Measurements from ENCODE around the gene TRPC4.

The TRPC4 gene

GRCh38 chr13:37652596-37652995 lies 217.0 kb downstream of the TRPC4 start:
- no peaks in the 10 kb centered on the region for H3K36me3 ChIP-seq
- TF ChIP-seq, protein P1, sequence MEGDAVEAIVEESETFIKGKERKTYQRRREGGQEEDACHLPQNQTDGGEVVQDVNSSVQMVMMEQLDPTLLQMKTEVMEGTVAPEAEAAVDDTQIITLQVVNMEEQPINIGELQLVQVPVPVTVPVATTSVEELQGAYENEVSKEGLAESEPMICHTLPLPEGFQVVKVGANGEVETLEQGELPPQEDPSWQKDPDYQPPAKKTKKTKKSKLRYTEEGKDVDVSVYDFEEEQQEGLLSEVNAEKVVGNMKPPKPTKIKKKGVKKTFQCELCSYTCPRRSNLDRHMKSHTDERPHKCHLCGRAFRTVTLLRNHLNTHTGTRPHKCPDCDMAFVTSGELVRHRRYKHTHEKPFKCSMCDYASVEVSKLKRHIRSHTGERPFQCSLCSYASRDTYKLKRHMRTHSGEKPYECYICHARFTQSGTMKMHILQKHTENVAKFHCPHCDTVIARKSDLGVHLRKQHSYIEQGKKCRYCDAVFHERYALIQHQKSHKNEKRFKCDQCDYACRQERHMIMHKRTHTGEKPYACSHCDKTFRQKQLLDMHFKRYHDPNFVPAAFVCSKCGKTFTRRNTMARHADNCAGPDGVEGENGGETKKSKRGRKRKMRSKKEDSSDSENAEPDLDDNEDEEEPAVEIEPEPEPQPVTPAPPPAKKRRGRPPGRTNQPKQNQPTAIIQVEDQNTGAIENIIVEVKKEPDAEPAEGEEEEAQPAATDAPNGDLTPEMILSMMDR (IDR thresholded peaks at IDR 0.05), result no peak
- no peak overlapping the region for H3K4me3 ChIP-seq (ENCODE audit: low read depth in 1 of 2, low read length in 1 of 2)
- H3K27ac ChIP-seq, result no peak overlapping the region
- no peaks in the 10 kb centered on the region for H3K4me1 ChIP-seq (ENCODE audit: control insufficient read depth in 1 of 2, insufficient read depth in 1 of 2, low read depth in 1 of 2, low read length in 1 of 2)
- H3K9me3 ChIP-seq, result no peaks in the 10 kb centered on the region
- H3K27me3 ChIP-seq, result no peaks in the 10 kb centered on the region

DNA sequence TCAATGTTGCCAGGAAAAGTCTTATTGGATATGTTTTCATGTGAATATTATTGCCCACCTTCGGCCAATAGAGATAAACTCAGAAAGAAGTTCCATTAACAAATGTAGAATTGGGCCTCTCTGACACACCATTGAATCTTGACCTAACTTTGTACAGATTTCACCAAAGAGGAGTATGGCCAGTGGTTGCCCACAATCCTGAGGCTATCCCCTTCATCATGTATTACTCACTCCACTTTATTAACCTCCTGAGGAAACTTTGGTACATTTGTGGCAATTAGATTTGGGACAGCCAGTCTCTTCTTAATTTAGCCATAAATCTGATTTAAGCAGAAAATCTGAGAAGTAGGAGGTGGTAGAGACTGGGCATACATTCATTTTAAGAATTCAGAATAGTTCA lies 217.7 kb downstream of the TRPC4 start:
- H3K36me3 ChIP-seq, result no peaks in the 10 kb centered on the region
- TF ChIP-seq, protein P1 (IDR thresholded peaks at IDR 0.05), result no peak
- H3K4me3 ChIP-seq (ENCODE audit: low read depth in 1 of 2, low read length in 1 of 2), result no peak overlapping the region

GRCh38 chr13:37648609-37649008 lies 221.0 kb downstream of the TRPC4 start:
- H3K27ac ChIP-seq, result no peak overlapping the region
- H3K9me3 ChIP-seq, result no peaks in the 10 kb centered on the region
- no peaks in the 10 kb centered on the region for H3K36me3 ChIP-seq
- H3K4me1 ChIP-seq (ENCODE audit: control insufficient read depth in 1 of 2, insufficient read depth in 1 of 2, low read depth in 1 of 2, low read length in 1 of 2), result no peaks in the 10 kb centered on the region
- TF ChIP-seq, protein P1 (IDR thresholded peaks at IDR 0.05), result no peak
- H3K27me3 ChIP-seq, result no peaks in the 10 kb centered on the region
- H3K4me3 ChIP-seq (ENCODE audit: low read depth in 1 of 2, low read length in 1 of 2), result no peak overlapping the region

More for the DNA sequence above, 217.7 kb downstream of the TRPC4 start:
- no peaks in the 10 kb centered on the region for H3K4me1 ChIP-seq (ENCODE audit: control insufficient read depth in 1 of 2, insufficient read depth in 1 of 2, low read depth in 1 of 2, low read length in 1 of 2)
- H3K27ac ChIP-seq, result no peak overlapping the region
- no peaks in the 10 kb centered on the region for H3K27me3 ChIP-seq
- no peaks in the 10 kb centered on the region for H3K9me3 ChIP-seq

- H3K27me3 ChIP-seq, result no peaks in the 10 kb centered on the region
- H3K9me3 ChIP-seq, result no peaks in the 10 kb centered on the region
- no peak overlapping the region for H3K27ac ChIP-seq
- no peak overlapping the region for H3K4me3 ChIP-seq (ENCODE audit: low read depth in 1 of 2, low read length in 1 of 2)
- TF ChIP-seq, protein P1 (IDR thresholded peaks at IDR 0.05), result no peak
- no peaks in the 10 kb centered on the region for H3K36me3 ChIP-seq
- H3K4me1 ChIP-seq (ENCODE audit: control insufficient read depth in 1 of 2, insufficient read depth in 1 of 2, low read depth in 1 of 2, low read length in 1 of 2), result no peaks in the 10 kb centered on the region
Observed at GRCh38 chr13:37647031-37647650, 222.4 kb downstream of the TRPC4 start.

DNA sequence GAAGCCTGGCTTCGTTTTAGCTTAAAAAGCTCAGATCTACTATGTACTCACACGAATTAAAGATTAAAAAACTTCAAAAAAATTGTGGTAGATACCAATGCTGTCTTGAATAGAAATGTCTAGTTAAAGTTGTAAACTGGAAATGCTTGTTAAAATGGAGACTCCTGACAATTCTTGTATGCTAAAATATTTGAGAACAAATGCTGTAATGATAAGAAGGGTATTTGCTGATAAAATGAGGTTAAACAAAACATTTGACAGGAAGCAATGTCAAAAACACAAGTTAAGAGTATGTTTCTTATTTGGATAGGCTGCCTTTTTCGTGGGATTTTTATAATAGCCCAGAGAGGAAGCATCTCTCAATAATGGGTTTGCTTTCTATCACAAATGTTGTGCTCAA lies 223.0 kb downstream of the TRPC4 start:
- no peaks in the 10 kb centered on the region for H3K9me3 ChIP-seq
- no peak overlapping the region for H3K4me3 ChIP-seq (ENCODE audit: low read depth in 1 of 2, low read length in 1 of 2)
- H3K27ac ChIP-seq, result no peak overlapping the region
- H3K27me3 ChIP-seq, result no peaks in the 10 kb centered on the region
- no peaks in the 10 kb centered on the region for H3K36me3 ChIP-seq
- TF ChIP-seq, protein P1 (IDR thresholded peaks at IDR 0.05), result no peak
- H3K4me1 ChIP-seq (ENCODE audit: control insufficient read depth in 1 of 2, insufficient read depth in 1 of 2, low read depth in 1 of 2, low read length in 1 of 2), result no peaks in the 10 kb centered on the region
